GM19395 (cell line): ENCODE measurements around the gene DTNBP1.
"Not testable (repeated sequence)": the region's sequence is repeated elsewhere in the genome, so short reads cannot be mapped to it uniquely, and the experiment has no call there.

Source experiments
- ATAC-seq: cut with Tn5 transposase; IDR thresholded peaks from one replicate; pipeline ENCODE4 v1.9.1; 2021; ENCODE audit warnings: mild to moderate bottlenecking, moderate library complexity; ENCODE audit not compliant: unreplicated experiment

DTNBP1 gene

GRCh38 chr6:15672291-15672690 is 9.5 kb upstream of the DTNBP1 start:
- ATAC-seq = no peak

- ATAC-seq = no peak
These were observed 6.1 kb upstream of the DTNBP1 start for GRCh38 chr6:15668918-15669317.

GRCh38 chr6:15666896-15667295 is 4.1 kb upstream of the DTNBP1 start:
- not testable (repeated sequence) for ATAC-seq

DNA sequence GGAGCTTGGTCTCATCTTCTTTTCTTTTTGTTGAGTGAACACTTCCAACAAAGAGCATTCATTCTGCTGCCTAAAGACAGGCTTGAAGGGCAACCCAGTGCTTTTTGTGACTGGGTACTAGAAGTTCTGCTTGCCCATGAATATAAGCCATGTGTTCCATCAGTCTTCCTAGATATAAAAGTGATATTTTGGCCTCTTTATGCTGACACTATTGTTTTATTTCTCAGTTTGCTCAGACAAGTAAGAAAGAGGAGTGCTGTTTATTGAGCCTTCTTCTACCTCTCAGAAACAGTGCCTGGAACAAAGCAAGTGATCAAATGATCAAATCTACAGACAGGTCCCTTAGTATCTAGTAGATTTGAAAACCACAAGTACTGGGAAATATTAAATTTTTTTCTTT is 2.4 kb upstream of the DTNBP1 start:
- no peak for ATAC-seq

- no peak for ATAC-seq
These were observed 473 bp upstream of the DTNBP1 start for GRCh38 chr6:15663130-15663871.

- peak; percentile 1 for ATAC-seq
These were observed 939 bp downstream of the DTNBP1 start for GRCh38 chr6:15661853-15662325.

GRCh38 chr6:15659181-15659580 is 3.6 kb downstream of the DTNBP1 start:
- no peak for ATAC-seq

DNA sequence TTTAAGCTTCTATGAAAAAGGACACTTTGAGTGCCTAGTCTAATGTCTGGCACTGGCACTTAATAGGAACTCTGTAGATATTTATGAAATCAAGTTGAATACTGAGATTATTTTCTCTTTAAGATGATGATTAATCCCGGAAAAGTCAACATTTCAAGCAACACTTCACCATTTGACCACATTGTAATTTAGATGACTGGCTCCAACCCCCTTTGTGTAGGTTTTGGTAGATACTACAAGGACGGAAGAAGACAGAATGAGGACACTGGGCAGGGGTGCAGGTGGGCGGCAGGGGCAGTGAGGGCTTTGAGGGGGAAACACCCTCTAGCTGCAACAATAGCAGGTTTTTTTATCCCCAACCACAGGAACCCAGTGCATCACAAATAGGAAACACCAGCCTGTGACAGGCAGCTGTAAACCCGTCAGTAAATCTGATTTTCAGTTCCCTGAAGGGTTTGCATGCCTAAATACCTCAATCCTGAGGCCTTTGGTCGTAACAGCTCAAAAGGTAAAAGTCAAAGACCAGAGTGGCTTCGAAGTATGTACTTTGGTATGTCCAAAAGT is 4.6 kb downstream of the DTNBP1 start:
- peak; percentile 31 for ATAC-seq

DNA sequence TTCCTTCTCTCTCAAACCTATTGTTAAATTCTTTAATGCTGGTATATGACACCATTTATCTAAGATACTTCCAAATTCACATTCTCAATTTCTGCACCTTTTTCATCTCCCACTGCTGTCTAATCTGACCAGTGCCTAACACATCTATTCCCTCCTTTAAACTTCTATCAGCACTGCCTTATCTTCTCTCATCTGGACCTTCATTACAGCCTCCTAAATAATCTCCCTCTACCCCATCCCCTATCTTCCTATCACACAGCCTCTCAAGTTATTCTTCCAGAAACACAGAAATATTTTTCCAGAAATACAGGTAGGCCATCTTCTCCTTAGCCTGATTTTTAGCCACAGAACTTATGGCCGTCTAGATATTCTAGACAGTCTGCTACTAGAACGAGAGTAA is 5.5 kb downstream of the DTNBP1 start:
- no peak for ATAC-seq

- no peak for ATAC-seq
These were observed 6.7 kb downstream of the DTNBP1 start for GRCh38 chr6:15656145-15656544.

DNA sequence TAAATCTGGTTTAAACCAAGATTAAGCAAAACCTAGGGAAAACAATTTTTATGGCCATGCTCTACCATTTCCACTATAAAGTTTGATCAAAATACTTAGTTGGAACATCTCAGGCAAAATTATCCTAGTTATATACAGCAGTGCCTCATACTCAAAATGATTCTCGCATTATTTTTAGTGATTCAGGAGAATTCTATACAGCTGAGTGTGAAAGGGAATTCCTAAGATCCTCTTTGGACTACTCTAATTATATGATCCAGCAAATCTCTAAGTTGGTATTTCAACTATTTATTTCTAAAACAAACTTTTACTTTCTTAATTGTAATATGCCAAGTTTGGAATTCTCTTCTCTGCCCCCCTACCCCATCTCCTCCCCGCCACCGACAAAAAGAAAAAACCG is 8.6 kb downstream of the DTNBP1 start:
- ATAC-seq = no peak

- peak; percentile 67 for ATAC-seq
These were observed 9.2 kb downstream of the DTNBP1 start for GRCh38 chr6:15653581-15653980.

- not testable (repeated sequence) for ATAC-seq
These were observed 12.7 kb downstream of the DTNBP1 start for GRCh38 chr6:15650004-15650559.

DNA sequence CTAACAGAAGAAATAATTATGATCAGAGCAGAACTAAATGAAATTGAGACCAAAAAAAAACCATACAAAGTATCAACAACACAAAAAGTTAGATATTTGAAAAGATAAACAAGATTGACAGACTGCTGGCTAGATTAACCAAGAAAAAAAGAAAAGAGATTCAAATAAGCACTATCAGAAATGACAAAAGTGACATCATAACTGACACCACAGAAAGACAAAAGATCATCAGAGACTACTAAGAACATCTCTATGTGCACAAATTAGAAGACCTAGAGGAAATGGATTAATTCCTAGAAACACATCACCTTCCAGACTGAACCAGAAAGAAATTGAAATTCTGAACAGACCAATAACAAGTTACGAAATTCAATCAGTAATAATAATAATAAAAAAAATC is 17.9 kb downstream of the DTNBP1 start:
- no peak for ATAC-seq

- ATAC-seq = no peak
These were observed 19.3 kb downstream of the DTNBP1 start for GRCh38 chr6:15643542-15643941.

DNA sequence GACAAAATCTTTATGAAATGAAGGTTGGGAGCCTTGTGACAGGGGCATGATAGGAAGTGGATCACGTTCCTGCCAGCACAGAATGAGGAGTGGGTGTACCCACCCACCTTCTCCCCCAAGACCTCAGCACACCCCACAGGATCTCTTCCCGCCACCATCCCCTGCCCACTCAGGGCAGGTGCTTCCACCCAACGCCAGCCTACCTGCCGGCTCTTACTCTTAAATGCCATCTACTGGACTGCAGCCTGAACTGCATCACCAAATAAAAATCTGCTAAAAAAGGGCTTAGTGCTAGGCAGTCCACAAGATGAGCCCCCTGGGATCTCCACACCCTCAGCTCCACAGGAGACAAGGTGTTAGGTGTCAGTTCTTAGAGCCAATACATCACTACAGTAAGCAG is 20.6 kb downstream of the DTNBP1 start:
- ATAC-seq = no peak

- ATAC-seq = no peak
These were observed 24.5 kb downstream of the DTNBP1 start for GRCh38 chr6:15638373-15638772.

DNA sequence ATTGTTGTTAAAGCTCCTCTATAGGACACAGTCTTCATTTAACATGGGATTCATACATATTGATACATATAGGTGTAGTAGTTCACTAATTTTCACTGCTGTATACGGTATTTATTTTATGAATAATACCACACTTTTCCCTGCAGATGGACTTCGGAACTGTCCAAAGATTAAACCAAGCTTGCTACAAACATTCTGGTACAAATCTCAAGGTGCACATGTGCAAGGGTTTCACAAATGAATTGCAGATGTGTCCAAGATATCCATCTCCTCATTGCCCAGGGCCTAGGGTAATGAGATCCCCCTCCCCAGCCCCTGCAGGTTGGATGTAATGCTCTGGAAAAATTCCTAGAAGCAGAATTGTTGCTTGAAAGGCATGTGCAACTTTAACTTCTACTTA is 31.4 kb downstream of the DTNBP1 start:
- ATAC-seq = no peak

DNA sequence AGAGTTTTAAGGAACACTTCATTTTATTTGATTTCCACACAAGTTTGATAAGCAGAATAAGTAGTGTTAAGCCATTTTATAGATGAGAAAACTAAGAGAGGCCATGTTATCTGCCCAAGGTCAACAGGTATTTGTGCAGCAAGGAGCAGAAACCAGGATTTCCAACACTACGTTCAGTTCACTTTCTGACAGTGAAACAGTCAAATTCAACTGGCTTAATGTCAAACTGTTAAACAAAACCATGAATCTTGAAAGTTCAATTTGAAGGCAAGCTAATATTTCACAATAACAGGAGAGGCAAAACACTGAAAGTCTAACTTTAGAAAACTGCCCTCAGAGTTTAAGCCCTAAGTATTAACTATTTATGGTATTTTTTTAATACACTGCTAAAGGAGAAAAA is 32.6 kb downstream of the DTNBP1 start:
- ATAC-seq = no peak

DNA sequence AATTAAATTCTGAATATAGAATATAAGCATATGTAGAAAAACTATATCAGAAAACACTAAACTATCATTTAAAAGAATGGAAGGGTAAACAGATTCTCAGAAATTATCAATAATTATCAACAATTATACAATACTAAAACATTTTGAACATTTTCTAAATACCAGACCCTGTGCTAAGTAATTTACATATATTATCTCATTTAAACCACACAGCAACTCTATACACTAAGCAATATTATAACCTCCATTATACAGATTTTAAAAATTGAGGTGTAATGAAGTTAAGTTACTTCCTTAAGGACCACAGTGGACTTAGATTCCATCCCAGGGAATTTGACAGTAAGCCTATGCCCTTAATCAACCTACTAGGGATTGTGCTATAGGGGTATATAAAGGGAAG is 33.3 kb downstream of the DTNBP1 start:
- ATAC-seq = no peak

DNA sequence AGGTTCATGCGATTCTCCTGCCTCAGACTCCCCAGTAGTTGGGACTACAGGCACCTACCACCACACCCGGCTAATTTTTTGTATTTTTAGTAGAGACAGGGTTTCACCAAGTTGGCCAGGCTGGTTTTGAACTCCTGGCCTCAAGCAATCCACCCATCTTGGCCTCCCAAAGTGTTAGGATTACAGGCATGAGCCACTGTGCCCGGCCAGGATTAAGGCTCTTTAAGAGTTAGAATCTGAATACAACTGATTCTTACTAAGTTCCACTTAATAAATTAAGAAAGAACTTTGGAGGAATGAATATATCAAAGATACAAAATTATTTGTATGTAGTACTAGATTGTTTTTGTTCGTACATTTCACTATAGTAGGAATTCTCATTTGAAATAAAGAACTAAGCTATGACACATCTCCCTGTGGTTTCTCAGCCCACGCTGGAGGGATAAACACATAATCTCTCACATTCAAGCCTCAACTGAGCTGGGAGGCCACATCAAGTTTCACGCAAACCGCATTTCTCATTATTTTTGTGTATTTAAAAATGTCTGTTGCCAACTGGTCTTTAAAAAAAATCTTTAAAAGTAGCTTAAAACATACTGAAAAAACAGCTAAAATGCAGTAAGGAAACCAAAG is 34.2 kb downstream of the DTNBP1 start:
- ATAC-seq = no peak

GRCh38 chr6:15627821-15628220 is 35.0 kb downstream of the DTNBP1 start:
- no peak for ATAC-seq
